Erythroblast (primary cell): ENCODE results near the gene MRPL32.

ENCODE experiments used
- GATA1 ChIP-seq: IDR thresholded peaks from 2 replicates; pipeline ENCODE4 v1.6.1; 2011; ENCODE audit warnings: low read depth, mild to moderate bottlenecking, control low read depth, low read length, moderate library complexity
- POLR2A ChIP-seq: IDR thresholded peaks from 2 replicates; pipeline ENCODE4 v1.6.1; 2011; ENCODE audit warnings: mild to moderate bottlenecking, low read length

GRCh38 chr7:42910306-42910705 is 21.9 kb upstream of the MRPL32 start:
- TF ChIP-seq POLR2A (no peak), GATA1 (no peak)
